Panc1 (cell line): ENCODE results near the gene IPP. TPM values are rescaled to one million over a fixed set of nuclear protein-coding genes. Genes with fewer than 3 reads are reported as not detected.

Experiments used
- ATAC-seq: fragments of 200-7000 bp; cut with Tn5 transposase; 2 replicates; pipeline ENCODE4 v1.9.1; 2020; ENCODE audit warnings: mild to moderate bottlenecking, moderate library complexity
- Bru-seq: library from RNA; stranded (reverse); fragments of 400-500 nt; gene quantifications from one replicate; lab custom pipeline; 2021; lab: Mats Ljungman, UMichigan
- BruChase-seq, 2 experiments: library from RNA; stranded (reverse); fragments of 400-500 nt; gene quantifications; one replicate each; lab custom pipeline; 2021; lab: Mats Ljungman, UMichigan
- BruUV-seq: library from RNA; stranded (reverse); fragments of 400-500 nt; replicated peaks from 2 replicates; lab custom pipeline; 2021; lab: Mats Ljungman, UMichigan
- CTCF ChIA-PET: fragments of 300-600 bp; sonication (Branson Sonifier 250); formaldehyde crosslinking; loops from one replicate; lab custom pipeline; 2022; ENCODE audit warnings: antibody characterized with exemption; lab: Charles Lee
- POLR2A ChIA-PET: fragments of 300-600 bp; sonication (Branson Sonifier 250); formaldehyde crosslinking; loops from one replicate; lab custom pipeline; 2022; ENCODE audit warnings: antibody characterized with exemption; lab: Charles Lee
- DNase-seq: peaks from one replicate; pipeline ENCODE4 v3.0.0-alpha.2; 2010; ENCODE audit warnings: low read depth, low spot score
- H3K27ac ChIP-seq: 2 replicates; pipeline ENCODE4 v1.5.1; 2011; ENCODE audit warnings: mild to moderate bottlenecking, low read length, inconsistent platforms
- H3K27me3 ChIP-seq: fragments of 200-500 bp; sonication (Bioruptor generic); 2 replicates; pipeline ENCODE4 v1.6.0; 2014; ENCODE audit warnings: low read length, inconsistent platforms; ENCODE audit not compliant: control insufficient read depth, insufficient read depth
- H3K36me3 ChIP-seq: fragments of 200-500 bp; sonication (Bioruptor generic); 2 replicates; pipeline ENCODE4 v1.5.1; 2014; ENCODE audit warnings: inconsistent platforms, mild to moderate bottlenecking, low read length, moderate library complexity; ENCODE audit not compliant: control insufficient read depth, insufficient read depth
- H3K4me1 ChIP-seq: 2 replicates; pipeline ENCODE4 v1.5.1; 2011; ENCODE audit warnings: inconsistent platforms, mild to moderate bottlenecking, low read length, moderate library complexity; ENCODE audit not compliant: control insufficient read depth, insufficient read depth
- H3K4me3 ChIP-seq, 2 experiments: 2 replicates each; pipeline ENCODE4 v1.5.1; 2011 to 2012; ENCODE audit warnings: low read depth in 2 of 2, low read length in 2 of 2, mild to moderate bottlenecking in 2 of 2, inconsistent platforms in 1 of 2, moderate library complexity in 1 of 2
- H3K9me3 ChIP-seq: fragments of 200-500 bp; sonication (Bioruptor generic); 2 replicates; pipeline ENCODE4 v1.5.1; 2014; ENCODE audit warnings: low read depth, mild to moderate bottlenecking, inconsistent platforms, low read length, moderate library complexity; ENCODE audit not compliant: control insufficient read depth, insufficient read depth
- CTCF ChIP-seq: fragments of 450-650 bp; IDR thresholded peaks from 2 replicates; pipeline ENCODE4 v1.5.1; 2017; ENCODE audit warnings: mild to moderate bottlenecking
- POLR2AphosphoS5 ChIP-seq: IDR thresholded peaks from 2 replicates; pipeline ENCODE4 v1.6.1; 2012; ENCODE audit warnings: mild to moderate bottlenecking, low read depth, low read length, moderate library complexity
- REST ChIP-seq, 2 experiments: IDR thresholded peaks; 2 replicates each; pipeline ENCODE4 v1.6.1; 2011 to 2012; ENCODE audit warnings: low read depth in 2 of 2, control low read depth in 1 of 2, low read length in 1 of 2, mild to moderate bottlenecking in 1 of 2, moderate library complexity in 1 of 2; ENCODE audit not compliant: insufficient read depth in 1 of 2
- SIN3A ChIP-seq: IDR thresholded peaks from 2 replicates; pipeline ENCODE4 v1.6.1; 2012; ENCODE audit warnings: low read depth, mild to moderate bottlenecking, low read length, moderate library complexity, borderline replicate concordance; ENCODE audit not compliant: insufficient read depth
- TCF7L2 ChIP-seq: IDR thresholded peaks from 2 replicates; pipeline ENCODE4 v1.6.1; 2011; ENCODE audit warnings: mild to moderate bottlenecking, low read depth, low read length, inconsistent platforms
- in situ Hi-C: cut with HindIII; loops from 2 replicates; pipeline ENCODE4 v1.10.0; 2016; ENCODE audit warnings: low sequenced_read_pairs, low pct_unique_long_range_greater_than_20kb
- intact Hi-C: fragments of 100-400 bp; cut with micrococcal nuclease; formaldehyde crosslinking; loops from one replicate; pipeline ENCODE4 v1.10.0; 2022; ENCODE audit not compliant: unreplicated experiment
- long read RNA-seq: library from polyadenylated mRNA; unstranded; transcript quantifications from one replicate; pipeline ENCODE4 v2.0.0, GENCODE V29; 2021; ENCODE audit not compliant: unreplicated experiment
- polyA plus RNA-seq: library from polyadenylated mRNA; unstranded; fragments of >200 nt; gene quantifications from one replicate; pipeline ENCODE4 v1.2.1, GENCODE V29; 2012; ENCODE audit warnings: missing spikeins; ENCODE audit not compliant: insufficient read length
- total RNA-seq: library from RNA; stranded (reverse); gene quantifications from one replicate; pipeline ENCODE4 v1.2.1, GENCODE V29; 2021; ENCODE audit not compliant: unreplicated experiment

Gene IPP
- total RNA-seq = 28.8 TPM
- 16.9 TPM for polyA plus RNA-seq
- Bru-seq, nascent RNA = percentile 66 among the genes with signal in this experiment
- percentile 71 among the genes with signal in this experiment for BruChase-seq, experiment 1, labeled RNA remaining after a 2-hour chase
- BruChase-seq, experiment 2, labeled RNA remaining after a 6-hour chase = percentile 80 among the genes with signal in this experiment
- long read RNA-seq, transcript IPP-202 (9 exons, 3,113 nt) = major isoform, 36 of 73 reads
- long read RNA-seq, partial matches to known transcripts = 13 of 73 reads
- long read RNA-seq, other reads (novel, unspliced or antisense) = 23 of 73 reads

- ChIA-PET CTCF (no interaction called here), POLR2A (interaction anchor here (0.5 to 0.7 kb wide), 3 partner anchors 54 to 261 kb away, joined by 4 to 6 read pairs (median 5); no protein-coding TSS in a partner anchor)
- Histone ChIP-seq H3K27ac (peak within 1 kb of the TSS; percentile 98), H3K36me3 (no peaks in the 10 kb centered on the region; the same call in 1 of the 2 replicates), H3K4me3 (peak within 1 kb of the TSS; percentile 76 to 93), H3K4me1 (peaks cover 2% of the 10 kb centered on the region; the same call in 1 of the 2 replicates), H3K27me3 (no peaks in the 10 kb centered on the region), H3K9me3 (no peaks in the 10 kb centered on the region)
- TF ChIP-seq CTCF (no peak; the same call in 1 of the 2 replicates), POLR2AphosphoS5 (peak; percentile 98), SIN3A (0 out of 2 replicates have a peak, but pooled peaks have one; percentile 37)
- no TSS peak for BruUV-seq
- intact Hi-C loops (no loop called here), in situ Hi-C loops (no loop called here)
- peak; percentile 81 for DNase-seq
- peak; percentile 99 for ATAC-seq
These were observed at the start of gene IPP for GRCh38 chr1:45750298-45751038. IPP (minus strand) TSS chr1:45750653; CDS start chr1:45746411, 4,242 bp downstream.

- TF ChIP-seq REST (IDR thresholded peaks at IDR 0.05; ENCODE audit: insufficient read depth in 1 of 2, low read depth in 2 of 2, low read length in 1 of 2) = no peak
- no peak for TF ChIP-seq POLR2AphosphoS5
- TF ChIP-seq CTCF = no peak
- no peak for TF ChIP-seq TCF7L2
- no peak for TF ChIP-seq SIN3A
- H3K4me1 ChIP-seq = no peaks in the 10 kb centered on the region
- no peaks in the 10 kb centered on the region for H3K36me3 ChIP-seq
- in situ Hi-C loops (no loop called here), intact Hi-C loops (no loop called here)
- ChIA-PET CTCF (no interaction called here), POLR2A (interaction anchor here (0.7 kb wide), 2 partner anchors 8 to 59 kb away, joined by 5 read pairs; no protein-coding TSS in a partner anchor)
- DNase-seq = no peak
- BruUV-seq = no TSS peak
- ATAC-seq = no peak
- H3K27ac ChIP-seq = no peak overlapping the region
- no peak overlapping the region for H3K4me3 ChIP-seq
- no peaks in the 10 kb centered on the region for H3K27me3 ChIP-seq
- H3K9me3 ChIP-seq = no peaks in the 10 kb centered on the region
These were observed 46.5 kb upstream of the IPP start for GRCh38 chr1:45796946-45797345.
